GM18499 (cell line): Measurements from ENCODE around the gene PTPRN2.

Experiments
- ATAC-seq: cut with Tn5 transposase; IDR thresholded peaks from one replicate; pipeline ENCODE4 v1.9.1; 2021; ENCODE audit warnings: moderate number of reproducible peaks; ENCODE audit not compliant: insufficient read depth, unreplicated experiment

Gene PTPRN2

GRCh38 chr7:158145370-158145769, 442.3 kb downstream of the PTPRN2 start:
- no peak for ATAC-seq

GRCh38 chr7:158143196-158144120, 444.2 kb downstream of the PTPRN2 start:
- ATAC-seq = no peak

- ATAC-seq = no peak
Observed at GRCh38 chr7:158142657-158143056, 445.0 kb downstream of the PTPRN2 start.

GRCh38 chr7:158141806-158142518, 445.7 kb downstream of the PTPRN2 start:
- no peak for ATAC-seq

GRCh38 chr7:158141221-158141582, 446.4 kb downstream of the PTPRN2 start:
- ATAC-seq = no peak

GRCh38 chr7:158140538-158141220, 446.9 kb downstream of the PTPRN2 start:
- no peak for ATAC-seq

- ATAC-seq = no peak
Observed at GRCh38 chr7:158139499-158139898, 448.1 kb downstream of the PTPRN2 start.

GRCh38 chr7:158138329-158138597, 449.4 kb downstream of the PTPRN2 start:
- ATAC-seq = no peak

- no peak for ATAC-seq
Observed at GRCh38 chr7:158137516-158138328, 449.9 kb downstream of the PTPRN2 start.

- ATAC-seq = no peak
Observed at GRCh38 chr7:158135931-158136330, 451.7 kb downstream of the PTPRN2 start.

- no peak for ATAC-seq
Observed at GRCh38 chr7:158134824-158135223, 452.8 kb downstream of the PTPRN2 start.

- ATAC-seq = no peak
Observed at GRCh38 chr7:158133515-158134271, 453.9 kb downstream of the PTPRN2 start.

GRCh38 chr7:158133057-158133456, 454.6 kb downstream of the PTPRN2 start:
- ATAC-seq = no peak

GRCh38 chr7:158130023-158130409, 457.6 kb downstream of the PTPRN2 start:
- no peak for ATAC-seq

GRCh38 chr7:158129037-158130022, 458.3 kb downstream of the PTPRN2 start:
- no peak for ATAC-seq

GRCh38 chr7:158128572-158128971, 459.1 kb downstream of the PTPRN2 start:
- no peak for ATAC-seq

- no peak for ATAC-seq
Observed at GRCh38 chr7:158127241-158127640, 460.4 kb downstream of the PTPRN2 start.

GRCh38 chr7:158126661-158127060, 461.0 kb downstream of the PTPRN2 start:
- no peak for ATAC-seq

- no peak for ATAC-seq
Observed at GRCh38 chr7:158125721-158126120, 461.9 kb downstream of the PTPRN2 start.
